ENCODE results near the gene TAS2R3. TPM values are rescaled to one million over a fixed set of nuclear protein-coding genes. Genes with fewer than 3 reads are reported as not detected.

The TAS2R3 gene
- total RNA-seq, 6 experiments from 2014 or later: 0.17 to 0.26 TPM; not detected in 4

DNA sequence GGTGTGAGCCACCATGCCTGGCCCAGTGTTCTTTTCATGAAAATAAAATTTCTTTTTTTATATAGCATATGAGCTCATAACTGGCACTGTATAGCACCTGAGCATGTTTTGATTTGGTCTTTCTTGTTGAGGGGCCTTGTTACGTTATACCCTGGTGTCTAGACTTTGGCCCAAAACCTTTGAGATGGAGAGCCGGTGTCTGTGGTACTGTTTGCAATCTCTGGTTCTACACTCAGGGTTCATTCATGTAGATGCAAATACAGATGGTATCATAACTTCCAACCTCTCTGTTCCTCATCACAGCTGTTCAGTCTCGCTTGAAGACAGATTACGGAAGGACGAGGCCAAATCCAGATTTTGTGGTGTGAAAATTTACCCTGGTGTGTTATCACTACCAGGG lies 26.0 kb downstream of the TAS2R3 start, which contains the start of gene TAS2R5:
Gene TAS2R5 (plus strand): TSS at position 301 of the 400 bp plus-strand sequence. CDS start 145 bp downstream, outside the sequence.
- no peak within 1 kb of the TSS for H3K27ac Mint-ChIP-seq
- H3K9me3 Mint-ChIP-seq: no peaks in the 10 kb centered on the region
- H3K27me3 Mint-ChIP-seq (ENCODE audit: insufficient read depth): no peaks in the 10 kb centered on the region
- no peaks in the 10 kb centered on the region for H3K36me3 Mint-ChIP-seq (ENCODE audit: low read depth)
- H3K4me3 Mint-ChIP-seq: no peak within 1 kb of the TSS
- H3K4me1 Mint-ChIP-seq (ENCODE audit: low read depth): no peaks in the 10 kb centered on the region
- DNase-seq: no peak
- no peak for TF ChIP-seq CTCF (IDR thresholded peaks at IDR 0.05)

DNA sequence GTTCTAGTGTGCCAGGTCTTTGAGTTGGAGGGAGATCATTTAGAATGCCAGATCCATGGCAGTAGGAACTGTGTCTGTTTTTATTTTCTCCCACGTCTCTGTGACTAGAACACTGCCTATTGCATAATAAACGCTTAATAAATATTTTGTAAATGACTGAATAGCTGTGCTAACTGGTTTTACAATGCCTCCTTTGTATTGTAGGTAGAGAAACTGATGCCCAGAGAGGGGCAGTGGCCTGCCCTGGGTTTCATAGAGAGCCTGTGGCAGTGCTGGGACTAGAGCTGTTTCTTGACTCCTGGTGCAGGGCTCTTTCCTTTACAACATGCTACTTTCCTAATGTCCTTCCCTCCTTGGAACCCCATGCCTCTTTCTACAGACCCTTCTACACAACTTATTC lies 28.6 kb downstream of the TAS2R3 start:
- H3K36me3 Mint-ChIP-seq (ENCODE audit: low read depth): no peaks in the 10 kb centered on the region
- H3K27me3 Mint-ChIP-seq (ENCODE audit: insufficient read depth): peaks cover 2% of the 10 kb centered on the region; the same call in 1 of the 2 replicates
- H3K9me3 Mint-ChIP-seq: no peaks in the 10 kb centered on the region
- no peaks in the 10 kb centered on the region for H3K4me1 Mint-ChIP-seq (ENCODE audit: low read depth)
- no peak overlapping the region for H3K27ac Mint-ChIP-seq
- no peak for TF ChIP-seq CTCF (IDR thresholded peaks at IDR 0.05)
- no peak overlapping the region for H3K4me3 Mint-ChIP-seq
- no peak for DNase-seq

Other genes with a start within 250 kb of the TAS2R3 start
- 10 to 100 TPM; 14.7 to 18.0 (median 16.1) TPM for gene AGK, start 212.7 kb upstream of the TAS2R3 start, total RNA-seq (2021; fragmentation: NEBNext Ultra II Directional; extraction: Animal tissue kit (Norgen Biotek cat#: 25700))
- gene DENND11, start 61.9 kb upstream of the TAS2R3 start, total RNA-seq (2021; fragmentation: NEBNext Ultra II Directional; extraction: Animal tissue kit (Norgen Biotek cat#: 25700)): 1 to 10 TPM; 3.4 to 3.8 (median 3.6) TPM
- not detected for gene WEE2, start 55.7 kb upstream of the TAS2R3 start, total RNA-seq (2021; fragmentation: NEBNext Ultra II Directional; extraction: Animal tissue kit (Norgen Biotek cat#: 25700))
- 100 to 1,000 TPM; 122 to 180 (median 147) TPM for gene SSBP1, start 25.7 kb upstream of the TAS2R3 start, total RNA-seq (2021; fragmentation: NEBNext Ultra II Directional; extraction: Animal tissue kit (Norgen Biotek cat#: 25700))
- under 1 TPM in 3 of 6 experiments, not detected in 3; 0.07 to 0.12 (median 0.07) TPM for gene TAS2R4, start 12.6 kb downstream of the TAS2R3 start, total RNA-seq (2021; fragmentation: NEBNext Ultra II Directional; extraction: Animal tissue kit (Norgen Biotek cat#: 25700))
- gene TAS2R5, start 26.1 kb downstream of the TAS2R3 start, total RNA-seq (2021; fragmentation: NEBNext Ultra II Directional; extraction: Animal tissue kit (Norgen Biotek cat#: 25700)): under 1 TPM in 4 of 6 experiments, not detected in 2; 0.17 to 0.21 (median 0.18) TPM
- not detected for gene PRSS37, start 77.4 kb downstream of the TAS2R3 start, total RNA-seq (2021; fragmentation: NEBNext Ultra II Directional; extraction: Animal tissue kit (Norgen Biotek cat#: 25700))
- not detected for gene OR9A4, start 152.3 kb downstream of the TAS2R3 start, total RNA-seq (2021; fragmentation: NEBNext Ultra II Directional; extraction: Animal tissue kit (Norgen Biotek cat#: 25700))
- gene CLEC5A, start 182.9 kb downstream of the TAS2R3 start, total RNA-seq (2021; fragmentation: NEBNext Ultra II Directional; extraction: Animal tissue kit (Norgen Biotek cat#: 25700)): not detected
- not detected for gene TAS2R38, start 209.7 kb downstream of the TAS2R3 start, total RNA-seq (2021; fragmentation: NEBNext Ultra II Directional; extraction: Animal tissue kit (Norgen Biotek cat#: 25700))
- under 1 TPM in 5 of 6 experiments, not detected in 1; 0.03 to 0.07 (median 0.05) TPM for gene MGAM, start 231.8 kb downstream of the TAS2R3 start, total RNA-seq (2021; fragmentation: NEBNext Ultra II Directional; extraction: Animal tissue kit (Norgen Biotek cat#: 25700))